ENCODE data around the gene CDC5L. TPM values are rescaled to one million over a fixed set of nuclear protein-coding genes. Genes with fewer than 3 reads are reported as not detected.
"Not testable (repeated sequence)": the region's sequence is repeated elsewhere in the genome, so short reads cannot be mapped to it uniquely, and the experiment has no call there.

The CDC5L gene
- total and polyA plus RNA-seq, 9 donors = 18.6 to 28.0 (median 23.9) TPM

- H3K36me3 ChIP-seq (ENCODE audit: control insufficient read depth, insufficient read depth, low read length); H3K4me1 ChIP-seq (ENCODE audit: control insufficient read depth, insufficient read depth, low read length); H3K9me3 ChIP-seq (replicated peaks; ENCODE audit: control insufficient read depth, low read depth, low read length); DNase-seq; H3K27ac ChIP-seq (ENCODE audit: low read length); H3K4me3 ChIP-seq (ENCODE audit: low read length): not testable (repeated sequence)
- H3K27me3 ChIP-seq (ENCODE audit: control insufficient read depth, insufficient read depth, low read length) = peaks cover 31% of the 10 kb centered on the region
- WGBS (ENCODE audit: insufficient coverage) = no CpG with 5 or more reads among the region's 4 CpGs
These were observed 40.7 kb upstream of the CDC5L start for GRCh38 chr6:44346818-44347217.

DNA sequence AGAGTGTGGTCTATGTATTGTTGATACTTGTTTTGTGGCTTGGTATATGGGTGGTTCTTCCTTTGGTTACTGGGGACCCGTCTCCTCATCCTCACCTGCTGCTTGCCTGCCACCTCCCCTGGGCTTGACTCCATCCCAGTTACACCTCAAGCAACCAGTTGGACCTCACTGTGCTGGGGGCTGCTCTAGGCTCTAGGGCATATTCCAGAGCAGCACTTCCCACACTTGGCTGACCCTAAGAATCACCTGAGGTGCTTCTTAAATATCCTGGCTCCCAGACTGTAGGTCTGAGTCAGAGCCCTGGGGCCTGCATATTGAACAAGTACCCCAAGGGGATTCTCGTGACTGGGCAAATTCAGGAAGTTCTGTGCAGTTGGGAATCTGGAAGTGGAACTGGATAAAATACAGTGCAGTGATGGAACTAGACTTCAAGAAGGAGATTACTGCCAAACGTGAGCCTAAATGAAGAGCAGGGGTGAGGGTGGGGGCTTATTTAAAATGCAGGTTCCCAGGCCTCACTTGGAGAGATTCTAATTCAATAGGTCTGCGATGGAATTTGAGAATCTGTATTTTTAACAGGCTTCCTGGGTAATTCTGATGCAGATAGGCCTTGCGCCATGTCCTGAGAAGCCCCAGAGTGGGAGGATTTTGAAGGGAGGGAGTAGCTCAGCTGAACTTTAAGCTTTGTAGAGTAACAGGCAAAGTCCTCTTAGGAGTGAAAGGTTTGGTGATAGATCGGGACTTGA, 37.4 kb upstream of the CDC5L start:
- peaks cover 7% of the 10 kb centered on the region for H3K27me3 ChIP-seq (ENCODE audit: control insufficient read depth, insufficient read depth, low read length)
- H3K4me1 ChIP-seq (ENCODE audit: control insufficient read depth, insufficient read depth, low read length) = no peaks in the 10 kb centered on the region
- H3K36me3 ChIP-seq (ENCODE audit: control insufficient read depth, insufficient read depth, low read length) = no peaks in the 10 kb centered on the region
- WGBS (ENCODE audit: insufficient coverage) = 44% methylated on average over 5 of the region's 6 CpGs
- H3K9me3 ChIP-seq (replicated peaks; ENCODE audit: control insufficient read depth, low read depth, low read length) = no peaks in the 10 kb centered on the region
- no peak overlapping the region for H3K4me3 ChIP-seq (ENCODE audit: low read length)
- H3K27ac ChIP-seq (ENCODE audit: low read length) = no peak overlapping the region
- no peak for DNase-seq

GRCh38 chr6:44350650-44350994, 36.9 kb upstream of the CDC5L start:
- not testable (repeated sequence) for H3K9me3 ChIP-seq (replicated peaks; ENCODE audit: control insufficient read depth, low read depth, low read length); H3K4me3 ChIP-seq (ENCODE audit: low read length); DNase-seq; H3K36me3 ChIP-seq (ENCODE audit: control insufficient read depth, insufficient read depth, low read length); H3K4me1 ChIP-seq (ENCODE audit: control insufficient read depth, insufficient read depth, low read length); H3K27me3 ChIP-seq (ENCODE audit: control insufficient read depth, insufficient read depth, low read length); H3K27ac ChIP-seq (ENCODE audit: low read length)
- WGBS (ENCODE audit: insufficient coverage) = 40% methylated on average over 1 of the region's 4 CpGs

DNA sequence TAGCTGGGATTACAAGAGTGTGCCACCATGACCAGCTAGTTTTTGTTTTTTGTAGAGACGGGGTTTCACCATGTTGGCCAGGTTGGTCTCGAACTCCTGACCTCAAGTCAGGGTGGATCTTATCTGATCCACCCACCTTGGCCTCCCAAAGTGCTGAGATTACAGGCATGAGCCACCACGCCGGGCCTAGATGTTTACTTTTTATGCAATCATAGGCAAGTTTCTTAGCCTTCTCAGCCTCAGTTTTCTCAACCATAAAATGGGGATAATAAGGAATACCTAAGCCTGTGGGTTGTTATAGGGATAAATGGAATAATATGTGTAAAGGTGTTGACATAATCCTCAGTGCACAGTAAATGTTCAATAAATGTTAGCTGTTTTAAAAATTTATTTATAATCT, 35.2 kb upstream of the CDC5L start:
- 92% methylated on average over 2 of the region's 4 CpGs for WGBS (ENCODE audit: insufficient coverage)
- Histone ChIP-seq H3K27me3 (ENCODE audit: control insufficient read depth, insufficient read depth, low read length) (peaks cover 2% of the 10 kb centered on the region), H3K9me3 (replicated peaks; ENCODE audit: control insufficient read depth, low read depth, low read length) (no peaks in the 10 kb centered on the region), H3K4me3 (ENCODE audit: low read length) (no peak overlapping the region), H3K4me1 (ENCODE audit: control insufficient read depth, insufficient read depth, low read length) (no peaks in the 10 kb centered on the region), H3K27ac (ENCODE audit: low read length) (no peak overlapping the region), H3K36me3 (ENCODE audit: control insufficient read depth, insufficient read depth, low read length) (no peaks in the 10 kb centered on the region)
- DNase-seq = no peak

DNA sequence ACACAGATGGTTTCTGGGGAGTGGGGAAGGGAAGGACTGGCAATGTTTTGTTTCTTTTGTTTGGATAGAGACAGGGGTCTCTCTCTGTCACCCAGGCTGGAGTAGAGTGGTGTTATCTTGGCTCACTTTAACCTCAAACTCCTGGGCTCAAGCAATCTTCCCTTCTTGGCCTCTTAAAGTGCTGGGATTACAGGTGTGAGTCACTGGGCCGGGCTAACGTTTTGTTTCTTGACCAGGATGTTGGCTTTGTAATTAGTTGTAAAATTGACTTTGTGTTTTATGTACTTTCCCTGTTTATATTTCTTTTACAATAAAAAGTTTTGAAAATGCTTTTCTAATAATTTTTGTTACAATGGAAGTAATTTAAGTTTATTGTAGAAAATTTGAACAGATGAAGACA, 34.2 kb upstream of the CDC5L start:
- peaks cover 2% of the 10 kb centered on the region for H3K27me3 ChIP-seq (ENCODE audit: control insufficient read depth, insufficient read depth, low read length)
- no peak overlapping the region for H3K4me3 ChIP-seq (ENCODE audit: low read length)
- no peak for DNase-seq
- no CpG with 5 or more reads among the region's 2 CpGs for WGBS (ENCODE audit: insufficient coverage)
- no peaks in the 10 kb centered on the region for H3K4me1 ChIP-seq (ENCODE audit: control insufficient read depth, insufficient read depth, low read length)
- no peaks in the 10 kb centered on the region for H3K36me3 ChIP-seq (ENCODE audit: control insufficient read depth, insufficient read depth, low read length)
- no peaks in the 10 kb centered on the region for H3K9me3 ChIP-seq (replicated peaks; ENCODE audit: control insufficient read depth, low read depth, low read length)
- no peak overlapping the region for H3K27ac ChIP-seq (ENCODE audit: low read length)

DNA sequence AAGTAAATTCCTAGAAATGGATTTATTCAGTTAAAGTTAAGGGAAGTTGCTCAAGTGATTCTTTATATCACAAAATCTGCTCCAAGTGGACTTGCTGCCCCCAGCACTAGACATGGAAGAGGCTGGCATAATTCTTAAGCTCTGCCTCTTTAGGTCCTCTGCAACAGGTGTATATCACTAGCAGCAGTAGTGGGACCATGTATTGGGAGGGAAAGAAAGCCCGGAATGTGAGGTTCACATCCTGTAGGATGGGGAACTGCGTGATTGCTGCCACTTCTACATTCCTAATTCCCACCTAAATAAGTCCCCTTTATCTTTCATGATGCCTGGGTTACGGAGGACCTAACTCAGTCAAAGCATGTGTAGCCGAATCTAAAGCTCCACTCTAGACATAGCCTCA, 31.9 kb upstream of the CDC5L start:
- Histone ChIP-seq H3K4me1 (ENCODE audit: control insufficient read depth, insufficient read depth, low read length) (no peaks in the 10 kb centered on the region), H3K36me3 (ENCODE audit: control insufficient read depth, insufficient read depth, low read length) (no peaks in the 10 kb centered on the region), H3K27me3 (ENCODE audit: control insufficient read depth, insufficient read depth, low read length) (peaks cover 2% of the 10 kb centered on the region), H3K9me3 (replicated peaks; ENCODE audit: control insufficient read depth, low read depth, low read length) (no peaks in the 10 kb centered on the region), H3K4me3 (ENCODE audit: low read length) (no peak overlapping the region), H3K27ac (ENCODE audit: low read length) (no peak overlapping the region)
- DNase-seq = no peak
- 88% methylated on average over 2 of the region's 4 CpGs for WGBS (ENCODE audit: insufficient coverage)

- 100% methylated on average over 1 of the region's 1 CpG for WGBS (ENCODE audit: insufficient coverage)
- no peaks in the 10 kb centered on the region for H3K36me3 ChIP-seq (ENCODE audit: control insufficient read depth, insufficient read depth, low read length)
- peaks cover 2% of the 10 kb centered on the region for H3K27me3 ChIP-seq (ENCODE audit: control insufficient read depth, insufficient read depth, low read length)
- H3K9me3 ChIP-seq (replicated peaks; ENCODE audit: control insufficient read depth, low read depth, low read length) = no peaks in the 10 kb centered on the region
- no peak overlapping the region for H3K27ac ChIP-seq (ENCODE audit: low read length)
- no peaks in the 10 kb centered on the region for H3K4me1 ChIP-seq (ENCODE audit: control insufficient read depth, insufficient read depth, low read length)
- DNase-seq = no peak
- no peak overlapping the region for H3K4me3 ChIP-seq (ENCODE audit: low read length)
These were observed 31.0 kb upstream of the CDC5L start for GRCh38 chr6:44356487-44356886.

GRCh38 chr6:44359973-44360372, 27.5 kb upstream of the CDC5L start:
- no peaks in the 10 kb centered on the region for H3K27me3 ChIP-seq (ENCODE audit: control insufficient read depth, insufficient read depth, low read length)
- H3K9me3 ChIP-seq (replicated peaks; ENCODE audit: control insufficient read depth, low read depth, low read length) = no peaks in the 10 kb centered on the region
- H3K36me3 ChIP-seq (ENCODE audit: control insufficient read depth, insufficient read depth, low read length) = no peaks in the 10 kb centered on the region
- no peak overlapping the region for H3K27ac ChIP-seq (ENCODE audit: low read length)
- whole genome bisulfite sequencing (ENCODE audit: insufficient coverage) = no CpG with 5 or more reads among the region's 3 CpGs
- H3K4me1 ChIP-seq (ENCODE audit: control insufficient read depth, insufficient read depth, low read length) = no peaks in the 10 kb centered on the region
- H3K4me3 ChIP-seq (ENCODE audit: low read length) = no peak overlapping the region
- DNase-seq = no peak

DNA sequence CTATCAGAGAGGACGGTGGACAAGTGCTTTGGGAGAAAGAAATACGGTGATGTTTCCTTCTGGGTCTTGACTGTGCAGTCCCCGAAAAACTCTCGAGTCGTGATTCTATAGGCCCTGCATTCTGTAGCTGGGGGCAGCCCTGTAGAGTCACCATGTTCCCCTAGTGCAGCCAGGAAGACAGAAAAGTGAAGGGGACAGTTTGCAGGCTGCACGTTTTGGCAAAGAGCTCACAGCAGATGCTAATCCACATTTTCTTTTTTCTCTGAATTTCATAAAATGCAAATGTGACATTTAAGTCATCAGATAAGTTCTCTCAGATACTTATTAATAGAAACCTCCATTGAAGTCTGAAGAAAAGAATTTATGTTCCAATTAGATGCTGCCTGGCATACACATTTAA, 25.6 kb upstream of the CDC5L start:
- H3K27me3 ChIP-seq (ENCODE audit: control insufficient read depth, insufficient read depth, low read length) = peaks cover under 1% of the 10 kb centered on the region
- WGBS (ENCODE audit: insufficient coverage) = 80% methylated on average over 1 of the region's 6 CpGs
- H3K4me1 ChIP-seq (ENCODE audit: control insufficient read depth, insufficient read depth, low read length) = no peaks in the 10 kb centered on the region
- no peak for DNase-seq
- no peak overlapping the region for H3K27ac ChIP-seq (ENCODE audit: low read length)
- no peaks in the 10 kb centered on the region for H3K36me3 ChIP-seq (ENCODE audit: control insufficient read depth, insufficient read depth, low read length)
- no peak overlapping the region for H3K4me3 ChIP-seq (ENCODE audit: low read length)
- no peaks in the 10 kb centered on the region for H3K9me3 ChIP-seq (replicated peaks; ENCODE audit: control insufficient read depth, low read depth, low read length)

DNA sequence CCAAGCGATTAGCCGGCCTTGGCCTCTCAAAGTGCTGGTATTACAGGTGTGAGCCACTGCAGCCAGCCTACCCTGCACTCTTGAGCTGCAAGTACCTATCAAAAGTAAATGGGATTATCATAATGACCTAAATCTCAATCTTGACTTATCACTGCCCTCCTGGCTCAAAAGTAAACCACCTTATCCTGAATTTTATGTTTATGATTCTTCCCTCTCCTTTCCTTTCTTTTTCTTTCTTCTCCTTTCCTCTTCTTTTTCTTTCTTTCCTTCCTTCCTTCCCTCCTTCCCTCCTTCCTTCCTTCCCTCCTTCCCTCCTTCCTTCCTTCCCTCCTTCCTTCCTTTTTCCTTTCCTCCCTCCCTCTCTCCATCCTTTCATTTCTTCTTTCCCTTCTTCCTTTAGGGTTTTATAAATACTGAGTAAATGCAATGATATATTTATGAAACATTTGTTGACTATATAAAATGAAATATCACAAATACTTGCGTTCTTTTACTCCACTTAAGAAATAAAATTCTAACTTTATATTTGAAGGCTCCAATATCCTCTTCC, 24.1 kb upstream of the CDC5L start:
- H3K27ac ChIP-seq (ENCODE audit: low read length) = no peak overlapping the region
- 100% methylated on average over 2 of the region's 3 CpGs for WGBS (ENCODE audit: insufficient coverage)
- peaks cover 2% of the 10 kb centered on the region for H3K27me3 ChIP-seq (ENCODE audit: control insufficient read depth, insufficient read depth, low read length)
- no peaks in the 10 kb centered on the region for H3K36me3 ChIP-seq (ENCODE audit: control insufficient read depth, insufficient read depth, low read length)
- H3K9me3 ChIP-seq (replicated peaks; ENCODE audit: control insufficient read depth, low read depth, low read length) = no peaks in the 10 kb centered on the region
- H3K4me1 ChIP-seq (ENCODE audit: control insufficient read depth, insufficient read depth, low read length) = no peaks in the 10 kb centered on the region
- H3K4me3 ChIP-seq (ENCODE audit: low read length) = no peak overlapping the region
- DNase-seq = no peak

GRCh38 chr6:44366781-44367180, 20.7 kb upstream of the CDC5L start:
- DNase-seq = no peak
- H3K9me3 ChIP-seq (replicated peaks; ENCODE audit: control insufficient read depth, low read depth, low read length) = no peaks in the 10 kb centered on the region
- 90% methylated on average over 2 of the region's 3 CpGs for WGBS (ENCODE audit: insufficient coverage)

More at GRCh38 chr6:44366781-44367180, 20.7 kb upstream of the CDC5L start:
- Histone ChIP-seq H3K27me3 (ENCODE audit: control insufficient read depth, insufficient read depth, low read length) (peaks cover 4% of the 10 kb centered on the region), H3K4me1 (ENCODE audit: control insufficient read depth, insufficient read depth, low read length) (no peaks in the 10 kb centered on the region), H3K4me3 (ENCODE audit: low read length) (no peak overlapping the region), H3K36me3 (ENCODE audit: control insufficient read depth, insufficient read depth, low read length) (no peaks in the 10 kb centered on the region), H3K27ac (ENCODE audit: low read length) (no peak overlapping the region)

Measured in muscle of leg (tissue), 11 donors.